ENCODE measurements around the gene YDJC.
"Not testable (repeated sequence)": the region's sequence is repeated elsewhere in the genome, so short reads cannot be mapped to it uniquely, and the experiment has no call there.

The YDJC gene

DNA sequence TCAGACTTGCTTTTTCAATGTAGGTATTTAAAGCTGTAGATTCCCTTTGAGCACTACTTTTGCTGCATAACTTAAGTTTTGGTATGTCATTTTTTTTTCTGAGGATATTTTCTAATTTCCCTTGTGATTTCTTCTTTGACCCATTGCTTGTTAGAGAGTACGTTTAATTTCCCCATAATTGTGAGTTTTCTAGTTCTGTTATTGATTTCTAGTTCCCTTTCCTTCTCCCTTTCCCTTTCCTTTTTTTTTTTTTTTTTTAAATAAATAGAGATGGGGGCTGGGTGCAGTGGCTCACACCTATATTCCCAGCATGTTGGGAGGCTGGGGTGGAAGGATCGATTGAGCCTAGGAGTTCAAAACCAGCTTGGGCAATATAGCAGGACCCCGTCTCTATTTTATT lies 31.5 kb downstream of the YDJC start:
- ChIA-PET POLR2A (ENCODE audit: low non-redundant PET) (no interaction called here), CTCF (no interaction called here)
- H3K27ac ChIP-seq, result no peak overlapping the region
- TF ChIP-seq, protein P1, sequence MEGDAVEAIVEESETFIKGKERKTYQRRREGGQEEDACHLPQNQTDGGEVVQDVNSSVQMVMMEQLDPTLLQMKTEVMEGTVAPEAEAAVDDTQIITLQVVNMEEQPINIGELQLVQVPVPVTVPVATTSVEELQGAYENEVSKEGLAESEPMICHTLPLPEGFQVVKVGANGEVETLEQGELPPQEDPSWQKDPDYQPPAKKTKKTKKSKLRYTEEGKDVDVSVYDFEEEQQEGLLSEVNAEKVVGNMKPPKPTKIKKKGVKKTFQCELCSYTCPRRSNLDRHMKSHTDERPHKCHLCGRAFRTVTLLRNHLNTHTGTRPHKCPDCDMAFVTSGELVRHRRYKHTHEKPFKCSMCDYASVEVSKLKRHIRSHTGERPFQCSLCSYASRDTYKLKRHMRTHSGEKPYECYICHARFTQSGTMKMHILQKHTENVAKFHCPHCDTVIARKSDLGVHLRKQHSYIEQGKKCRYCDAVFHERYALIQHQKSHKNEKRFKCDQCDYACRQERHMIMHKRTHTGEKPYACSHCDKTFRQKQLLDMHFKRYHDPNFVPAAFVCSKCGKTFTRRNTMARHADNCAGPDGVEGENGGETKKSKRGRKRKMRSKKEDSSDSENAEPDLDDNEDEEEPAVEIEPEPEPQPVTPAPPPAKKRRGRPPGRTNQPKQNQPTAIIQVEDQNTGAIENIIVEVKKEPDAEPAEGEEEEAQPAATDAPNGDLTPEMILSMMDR (conservative IDR thresholded peaks at IDR 0.05; ENCODE audit: low read depth), result no peak
- DNase-seq (ENCODE audit: low spot score), result no peak

DNA sequence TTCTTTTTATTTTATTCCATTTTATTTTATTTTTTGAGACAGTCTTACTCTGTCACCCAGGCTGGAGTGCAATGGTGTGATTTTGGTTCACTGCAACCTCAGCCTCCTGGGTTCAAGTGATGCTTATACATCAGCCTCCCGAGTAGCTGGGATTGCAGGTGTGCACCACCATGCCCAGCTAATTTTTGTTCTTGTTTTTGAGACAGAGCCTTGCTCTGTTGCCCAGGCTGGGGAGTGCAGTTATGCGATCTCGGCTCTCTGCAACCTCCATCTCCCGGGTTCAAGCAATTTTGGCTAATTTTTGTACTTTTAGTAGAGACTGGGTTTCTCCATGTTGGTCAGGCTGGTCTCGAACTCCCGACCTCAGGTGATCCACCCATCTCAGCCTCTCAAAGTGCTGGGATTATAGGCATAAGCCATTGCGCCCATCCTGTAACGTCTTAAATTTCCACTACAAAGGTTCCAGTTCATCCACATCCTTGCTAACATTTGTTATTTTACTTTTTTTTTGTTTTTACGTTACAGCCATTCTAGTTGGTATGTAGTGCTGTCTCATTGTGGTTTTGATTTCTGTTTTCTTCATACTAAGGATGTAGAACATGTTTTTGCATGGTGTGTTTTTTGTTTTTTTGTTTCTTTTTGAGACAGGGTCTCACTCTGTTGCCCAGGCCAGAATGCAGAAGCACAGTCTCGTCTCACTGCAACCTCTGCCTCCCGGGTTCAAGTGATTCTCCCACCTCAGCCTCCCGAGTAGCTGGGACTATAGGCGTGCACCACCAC lies 33.3 kb downstream of the YDJC start:
- DNase-seq (ENCODE audit: low spot score); CTCF ChIA-PET; POLR2A ChIA-PET (ENCODE audit: low non-redundant PET); H3K27ac ChIP-seq: not testable (repeated sequence)

DNA sequence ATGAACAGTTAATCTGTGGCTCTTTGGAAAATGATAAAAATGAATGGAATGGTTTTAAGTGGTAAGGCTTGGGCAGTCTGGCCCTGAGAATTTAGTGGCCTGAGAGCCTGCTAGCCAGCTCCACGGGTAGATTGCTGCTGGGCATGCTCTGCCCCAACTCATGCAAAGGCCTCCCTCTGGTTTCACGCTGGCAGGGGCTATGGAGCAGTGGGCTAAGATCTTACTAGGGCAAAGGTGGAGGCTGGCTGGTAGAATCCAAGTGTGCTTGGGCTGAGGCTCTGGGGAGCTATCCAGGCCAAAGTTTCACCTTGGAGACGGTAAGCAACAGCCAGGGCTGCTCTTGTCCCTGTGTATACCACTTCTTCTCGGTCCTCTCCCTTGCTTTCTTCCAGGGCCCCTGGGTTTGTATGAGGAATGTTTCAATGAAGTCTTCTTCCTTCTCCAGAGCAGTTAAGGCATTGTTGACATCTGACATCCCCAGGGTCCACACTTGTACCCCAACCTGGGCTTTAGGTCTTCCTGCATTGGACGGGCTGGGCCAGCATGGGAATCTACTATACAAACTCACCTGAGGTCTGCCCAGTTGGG lies 34.9 kb downstream of the YDJC start:
- ChIA-PET CTCF (no interaction called here), POLR2A (ENCODE audit: low non-redundant PET) (no interaction called here)
- TF ChIP-seq, protein P1 (conservative IDR thresholded peaks at IDR 0.05; ENCODE audit: low read depth), result no peak
- no peak for DNase-seq (ENCODE audit: low spot score)
- peak overlapping the region; percentile 32; the same call in 1 of the 2 replicates for H3K27ac ChIP-seq

DNA sequence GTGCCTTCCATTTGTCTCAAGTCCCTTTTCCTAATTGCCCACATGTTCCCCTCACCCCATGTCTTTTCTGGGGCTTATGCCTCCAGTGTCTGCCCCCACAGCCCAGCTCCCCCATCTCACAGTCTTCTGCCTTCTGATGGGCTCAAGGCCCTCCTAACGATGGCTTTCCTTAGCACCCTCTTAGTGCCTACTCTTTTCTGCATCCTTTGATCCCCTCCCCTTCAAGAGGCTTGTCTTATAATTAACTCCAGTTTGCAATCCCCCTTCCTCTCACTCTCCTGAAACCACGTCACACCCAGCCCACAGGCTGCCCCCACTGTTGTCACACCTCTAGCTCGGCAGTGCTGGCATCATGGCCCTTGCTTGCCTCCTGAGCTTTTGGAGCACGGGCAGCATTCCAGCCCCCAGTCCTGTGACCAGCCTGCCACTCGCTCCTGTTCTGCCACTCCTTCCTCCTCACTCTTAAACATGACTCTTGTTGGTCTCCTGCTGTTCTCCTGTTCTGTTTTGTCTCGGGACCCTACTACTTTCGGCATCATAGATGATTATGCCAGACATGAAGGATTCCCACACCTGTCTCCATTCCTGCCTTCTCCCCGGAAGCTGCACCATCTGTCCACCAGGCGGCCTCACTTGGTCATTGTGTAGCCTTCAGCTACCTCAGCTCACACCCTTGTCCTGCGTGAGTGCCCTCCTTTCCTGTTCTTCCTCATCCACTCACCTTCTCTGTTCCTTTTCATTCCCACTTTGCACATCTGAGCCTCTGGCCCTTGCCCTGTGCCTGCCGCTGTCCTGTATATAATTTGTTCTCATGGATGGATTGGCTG lies 36.2 kb downstream of the YDJC start:
- TF ChIP-seq, protein P1 (conservative IDR thresholded peaks at IDR 0.05; ENCODE audit: low read depth), result no peak
- no peak for DNase-seq (ENCODE audit: low spot score)
- 0 out of 2 replicates have a peak overlapping the region, but pooled peaks have one; percentile 0 for H3K27ac ChIP-seq
- POLR2A ChIA-PET (ENCODE audit: low non-redundant PET), result no interaction called here
- CTCF ChIA-PET, result no interaction called here

DNA sequence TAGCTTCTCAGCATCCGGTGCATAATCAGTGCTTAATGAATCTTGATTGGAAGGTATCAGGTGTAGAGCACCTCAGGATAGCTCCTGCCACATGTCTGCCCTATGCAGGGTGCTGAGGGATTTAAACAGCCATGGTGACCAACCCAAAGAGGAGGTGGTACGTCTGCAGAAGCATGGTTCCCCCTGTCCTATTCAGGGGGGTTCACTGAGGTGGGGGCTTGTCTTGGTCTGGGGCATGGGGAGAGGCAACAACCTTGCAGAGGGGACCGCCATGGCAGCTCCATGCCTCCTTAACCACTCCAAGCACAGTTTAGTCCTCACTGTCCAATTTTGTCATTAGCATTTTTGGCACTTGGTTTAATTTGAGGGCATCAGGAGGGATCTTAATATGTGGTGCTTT lies 37.4 kb downstream of the YDJC start:
- no peak overlapping the region for H3K27ac ChIP-seq
- DNase-seq (ENCODE audit: low spot score), result no peak
- TF ChIP-seq, protein P1 (conservative IDR thresholded peaks at IDR 0.05; ENCODE audit: low read depth), result no peak
- ChIA-PET POLR2A (ENCODE audit: low non-redundant PET) (no interaction called here), CTCF (no interaction called here)

DNA sequence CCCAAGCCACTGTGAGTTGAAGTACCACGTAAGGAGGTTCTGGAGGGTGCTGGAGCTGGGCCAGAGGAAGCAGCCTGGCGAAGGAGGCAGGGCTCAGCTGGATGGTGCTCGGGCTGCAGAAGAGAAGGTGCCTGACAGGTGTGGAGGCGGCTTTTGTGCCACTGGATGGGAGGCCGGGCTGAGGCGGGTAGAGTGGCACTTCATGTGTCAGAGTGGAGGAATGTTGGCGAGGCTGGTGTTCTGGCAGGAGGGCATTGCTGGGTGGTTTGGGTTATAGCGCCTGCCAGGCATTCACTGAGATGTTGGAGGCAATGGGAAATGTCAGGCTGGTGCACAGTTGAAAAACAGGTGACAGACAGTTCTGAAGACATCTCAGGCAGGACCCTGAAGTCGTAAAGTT lies 38.1 kb downstream of the YDJC start:
- DNase-seq (ENCODE audit: low spot score), result no peak
- H3K27ac ChIP-seq, result peak overlapping the region; percentile 27
- ChIA-PET CTCF (no interaction called here), POLR2A (ENCODE audit: low non-redundant PET) (no interaction called here)
- TF ChIP-seq, protein P1 (conservative IDR thresholded peaks at IDR 0.05; ENCODE audit: low read depth), result no peak
